ENCODE results near the gene CIAO1. TPM values are rescaled to one million over a fixed set of nuclear protein-coding genes. Genes with fewer than 3 reads are reported as not detected.
A peak's percentile ranks its signal among the peaks of the same experiment; 100 is the strongest.

The CIAO1 gene
- total RNA-seq, 2 experiments from 2014 or later, result 69.7 to 73.9 TPM

DNA sequence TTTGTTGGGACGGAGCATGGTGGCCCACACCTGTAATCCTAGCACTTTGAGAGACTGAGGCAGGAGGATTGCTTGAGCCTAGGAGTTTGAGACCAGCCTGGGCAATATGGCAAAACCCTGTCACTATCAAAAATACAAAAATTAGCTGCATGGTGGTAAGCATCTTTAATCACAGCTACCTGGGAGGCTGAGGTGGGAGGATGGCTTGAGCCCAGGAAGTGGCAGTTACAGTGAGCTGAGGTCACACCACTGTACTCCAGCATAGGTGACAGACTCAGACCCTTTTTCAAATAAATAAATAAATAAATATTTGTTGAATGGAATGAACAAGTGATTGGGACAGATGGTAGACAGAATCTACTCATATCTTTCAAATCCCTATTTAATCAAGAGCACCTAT is 53.4 kb downstream of the CIAO1 start:
- DNase-seq, result no peak
- peaks cover 17% of the 10 kb centered on the region for H3K36me3 Mint-ChIP-seq
- H3K4me3 Mint-ChIP-seq, result no peak overlapping the region
- H3K9me3 Mint-ChIP-seq, result no peaks in the 10 kb centered on the region
- H3K27me3 Mint-ChIP-seq, result peaks cover 3% of the 10 kb centered on the region
- peaks cover 45% of the 10 kb centered on the region for H3K4me1 Mint-ChIP-seq
- no peak overlapping the region for H3K27ac Mint-ChIP-seq

DNA sequence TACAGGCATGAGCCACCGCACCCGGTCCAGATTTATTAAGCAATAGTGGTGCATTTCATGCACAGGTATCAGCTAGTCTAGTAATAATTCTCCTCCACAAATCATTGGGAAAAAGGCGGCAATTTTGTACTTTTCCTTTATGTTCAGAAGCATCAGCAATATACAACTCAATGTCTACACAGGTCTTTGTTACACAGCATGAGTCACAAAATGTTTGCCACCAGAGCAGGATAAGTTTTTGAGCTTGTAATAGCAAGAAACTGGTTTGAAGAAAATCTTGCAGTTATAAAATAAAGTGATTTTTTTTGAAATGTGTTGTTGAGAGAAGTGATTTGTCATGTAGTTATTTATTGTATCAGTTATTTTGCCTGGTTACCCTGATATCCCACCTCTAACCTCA is 54.3 kb downstream of the CIAO1 start:
- Mint-ChIP-seq H3K9me3 (no peaks in the 10 kb centered on the region), H3K27ac (peak overlapping the region; percentile 91), H3K4me3 (peak overlapping the region; percentile 88), H3K4me1 (peaks cover 47% of the 10 kb centered on the region), H3K27me3 (peaks cover 3% of the 10 kb centered on the region), H3K36me3 (peaks cover 12% of the 10 kb centered on the region)
- DNase-seq, result no peak

DNA sequence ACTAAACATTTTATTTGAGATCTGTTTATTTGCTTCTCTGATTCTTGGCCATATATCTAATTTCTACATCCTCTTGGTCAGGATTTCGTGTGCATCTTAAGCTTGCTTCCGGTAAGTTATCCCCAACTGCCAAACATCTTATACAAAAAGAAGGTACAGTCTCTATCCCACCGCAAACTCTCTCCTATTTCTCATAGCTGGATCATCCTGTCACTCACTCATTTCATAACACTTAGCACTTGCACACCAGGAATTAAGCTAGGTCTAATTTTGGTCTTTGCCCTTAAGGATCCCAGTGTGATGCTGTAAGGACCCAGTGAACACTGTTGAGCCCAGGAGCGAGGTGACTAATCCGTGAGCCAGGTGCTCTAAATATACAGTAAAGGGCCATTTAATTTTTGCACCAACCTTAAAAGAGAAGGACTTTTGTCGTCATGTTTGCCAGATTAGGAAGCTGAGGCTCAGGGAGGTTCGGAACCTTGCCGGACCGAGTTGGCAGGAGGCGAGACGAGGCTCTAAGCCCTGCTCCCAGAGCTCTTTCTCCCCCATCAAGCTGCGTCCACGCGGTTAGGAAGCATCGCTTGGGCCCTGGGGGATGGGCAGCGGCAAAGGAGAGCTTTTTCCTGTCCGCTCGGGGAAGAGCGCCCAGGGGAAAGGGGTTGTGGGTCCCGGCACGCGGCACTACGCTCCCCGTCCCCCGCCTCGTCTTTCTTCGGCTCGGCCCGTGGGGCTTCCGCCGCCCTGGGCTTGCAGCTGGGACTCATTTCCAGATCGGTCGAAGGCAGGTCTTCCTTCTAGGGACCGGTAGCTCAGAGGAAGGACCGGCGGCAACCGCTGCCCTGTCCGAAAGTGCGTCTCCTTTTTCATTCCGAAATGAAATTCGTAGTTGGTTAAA is 55.0 kb downstream of the CIAO1 start:
- DNase-seq, result peak; percentile 48
- peaks cover 18% of the 10 kb centered on the region for H3K36me3 Mint-ChIP-seq
- H3K4me1 Mint-ChIP-seq, result peaks cover 43% of the 10 kb centered on the region
- peaks cover 3% of the 10 kb centered on the region for H3K27me3 Mint-ChIP-seq
- H3K27ac Mint-ChIP-seq, result peak overlapping the region; percentile 91
- no peaks in the 10 kb centered on the region for H3K9me3 Mint-ChIP-seq
- peak overlapping the region; percentile 88 for H3K4me3 Mint-ChIP-seq

Other genes starting within 250 kb of the CIAO1 start
- 10 to 100 TPM; 36.3 to 41.8 TPM for gene GPAT2, start 231.3 kb upstream of the CIAO1 start, total RNA-seq
- gene ADRA2B, start 149.7 kb upstream of the CIAO1 start, total RNA-seq, result under 1 TPM; 0.29 to 0.30 TPM
- 10 to 100 TPM; 22.1 to 23.3 TPM for gene ASTL, start 127.7 kb upstream of the CIAO1 start, total RNA-seq
- gene DUSP2, start 120.8 kb upstream of the CIAO1 start, total RNA-seq, result 100 to 1,000 TPM; 274 to 279 TPM
- gene STARD7, start 57.4 kb upstream of the CIAO1 start, total RNA-seq, result 100 to 1,000 TPM; 229 to 231 TPM
- gene TMEM127, start 228 bp upstream of the CIAO1 start, total RNA-seq, result 10 to 100 TPM; 17.4 to 21.2 TPM
- 100 to 1,000 TPM; 196 to 202 TPM for gene SNRNP200, start 39.3 kb downstream of the CIAO1 start, total RNA-seq
- 10 to 100 TPM; 44.8 to 46.0 TPM for gene ITPRIPL1, start 59.1 kb downstream of the CIAO1 start, total RNA-seq
- gene NCAPH, start 69.5 kb downstream of the CIAO1 start, total RNA-seq, result 10 to 100 TPM; 82.3 to 85.0 TPM
- under 1 TPM in 1 of 2 experiments, not detected in 1; 0.16 TPM for gene NEURL3, start 239.1 kb downstream of the CIAO1 start, total RNA-seq